ENCODE data around the gene RASL12.
"Not testable (repeated sequence)": the region's sequence is repeated elsewhere in the genome, so short reads cannot be mapped to it uniquely, and the experiment has no call there.

Gene RASL12

GRCh38 chr15:65028338-65028737 is 39.5 kb downstream of the RASL12 start:
- DNase-seq (ENCODE audit: low spot score), result no peak

DNA sequence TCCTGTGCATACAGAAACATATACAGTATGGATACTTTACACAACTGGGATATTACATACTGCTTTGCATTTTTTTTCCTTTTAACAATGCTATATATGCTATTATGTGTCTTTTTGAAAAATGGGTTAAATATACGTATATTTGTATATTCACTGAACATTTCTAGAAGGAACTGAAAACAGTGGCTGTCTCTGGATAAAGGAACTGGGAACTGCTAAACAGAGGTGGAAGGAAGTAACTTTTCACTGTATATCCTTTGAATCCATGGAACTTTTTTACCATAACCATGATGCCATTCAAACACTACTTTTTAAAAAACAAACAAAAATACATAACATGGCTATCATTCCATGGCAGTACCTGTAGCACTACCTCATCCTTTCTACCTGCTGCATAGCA is 40.2 kb downstream of the RASL12 start:
- DNase-seq (ENCODE audit: low spot score), result no peak

DNA sequence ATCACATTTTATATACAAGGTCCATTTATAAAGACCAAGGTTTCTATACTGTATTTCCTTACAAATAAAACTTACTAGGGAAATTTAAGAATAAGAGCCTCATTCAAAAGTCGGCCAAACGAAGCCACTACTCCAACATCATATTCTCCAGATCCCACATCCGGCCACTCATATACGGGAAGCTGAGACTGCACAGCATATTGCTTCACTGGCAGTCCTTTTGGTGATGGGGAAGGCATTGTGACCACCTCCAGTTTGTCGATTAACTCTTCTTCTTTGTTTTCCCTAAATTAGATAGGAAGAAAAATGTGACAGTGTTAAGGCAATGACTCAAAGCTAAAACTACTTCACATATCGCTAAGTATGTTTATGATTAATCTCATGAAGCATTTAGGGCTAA is 41.0 kb downstream of the RASL12 start:
- no peak for DNase-seq (ENCODE audit: low spot score)

- no peak for DNase-seq (ENCODE audit: low spot score)
These were observed 46.3 kb downstream of the RASL12 start for GRCh38 chr15:65021488-65021887.

DNA sequence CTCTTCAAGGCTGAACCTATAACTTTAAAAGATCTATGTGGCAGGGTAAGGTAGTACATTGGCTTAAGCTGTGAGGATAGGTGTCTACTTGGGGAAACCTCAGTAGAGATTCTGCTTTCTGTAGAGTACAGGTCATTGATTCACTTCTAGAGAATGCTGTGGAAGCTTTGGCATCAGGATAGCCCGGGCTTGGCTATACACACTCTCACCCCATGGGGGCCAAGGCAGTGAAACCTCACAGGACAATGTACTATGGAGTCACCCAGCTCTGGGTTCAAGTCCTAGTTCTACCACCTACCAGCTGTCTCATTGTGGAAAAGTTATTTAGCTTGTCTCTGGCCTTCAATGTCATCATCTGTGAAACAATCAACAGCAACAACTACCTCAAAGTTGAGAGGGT is 47.4 kb downstream of the RASL12 start:
- no peak for DNase-seq (ENCODE audit: low spot score)

GRCh38 chr15:65011198-65011597 is 56.6 kb downstream of the RASL12 start:
- DNase-seq (ENCODE audit: low spot score), result not testable (repeated sequence)

GRCh38 chr15:65008983-65009382 is 58.8 kb downstream of the RASL12 start:
- no peak for DNase-seq (ENCODE audit: low spot score)

GRCh38 chr15:65006876-65007275 is 60.9 kb downstream of the RASL12 start:
- no peak for DNase-seq (ENCODE audit: low spot score)

DNA sequence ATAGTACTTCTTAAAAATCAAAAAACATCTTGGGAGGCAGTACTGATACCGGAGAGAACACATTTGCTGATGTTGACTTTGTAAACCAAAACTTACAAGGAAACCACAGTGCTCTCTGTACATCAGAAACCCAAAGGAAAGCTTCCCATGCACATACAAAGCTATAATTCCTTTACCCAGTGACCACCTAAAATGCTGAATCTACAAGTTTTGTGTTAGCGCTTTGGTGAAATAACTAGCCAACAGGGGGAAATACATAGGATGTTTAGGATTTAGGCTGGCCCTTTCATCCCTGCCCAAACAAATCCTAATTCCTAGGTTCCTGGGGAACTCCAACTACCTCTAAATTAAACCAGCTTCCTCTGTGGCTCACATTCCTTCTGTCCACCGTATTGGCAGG is 62.8 kb downstream of the RASL12 start:
- DNase-seq (ENCODE audit: low spot score), result no peak

Data from Ammon's horn (tissue), 1 donor.